ENCODE data around the gene FOXQ1. TPM values are rescaled to one million over a fixed set of nuclear protein-coding genes. Genes with fewer than 3 reads are reported as not detected.
A peak's percentile ranks its signal among the peaks of the same experiment; 100 is the strongest.

Gene FOXQ1
- total and polyA plus RNA-seq, 2 of the 13 experiments (the other 11 are each of a cell fraction or from before 2014, with no cell fraction given) = 35.2 to 39.8 TPM

DNA sequence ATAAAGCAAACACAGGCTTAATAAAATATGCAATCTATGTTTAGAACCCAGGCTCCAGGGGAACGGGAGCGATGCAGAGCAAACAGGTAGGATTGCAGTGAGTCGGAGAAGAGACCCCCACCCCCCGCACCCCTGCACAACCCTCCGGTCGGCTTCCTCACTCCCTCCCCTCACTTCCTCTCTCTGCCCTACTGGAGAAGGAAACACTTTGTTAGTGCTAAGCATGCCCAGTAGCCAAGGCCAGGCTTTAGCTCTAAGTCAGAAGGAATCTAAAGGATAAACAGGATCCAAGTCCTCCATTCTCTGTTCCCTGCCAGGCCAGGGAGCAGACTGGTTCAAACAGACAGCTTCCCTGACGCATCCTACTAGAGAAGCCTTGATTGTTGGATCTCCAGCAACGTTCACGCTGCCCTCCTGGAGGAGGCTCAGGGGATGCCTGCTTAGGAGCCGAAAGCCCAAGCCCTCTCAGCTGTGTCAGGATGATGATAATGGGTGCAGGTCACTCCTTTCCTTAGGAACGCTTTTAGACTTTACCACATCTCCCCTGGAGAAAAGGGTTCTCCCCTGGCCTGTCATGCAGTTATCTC lies 14.7 kb downstream of the FOXQ1 start (continued):
- TF ChIP-seq, protein P1, sequence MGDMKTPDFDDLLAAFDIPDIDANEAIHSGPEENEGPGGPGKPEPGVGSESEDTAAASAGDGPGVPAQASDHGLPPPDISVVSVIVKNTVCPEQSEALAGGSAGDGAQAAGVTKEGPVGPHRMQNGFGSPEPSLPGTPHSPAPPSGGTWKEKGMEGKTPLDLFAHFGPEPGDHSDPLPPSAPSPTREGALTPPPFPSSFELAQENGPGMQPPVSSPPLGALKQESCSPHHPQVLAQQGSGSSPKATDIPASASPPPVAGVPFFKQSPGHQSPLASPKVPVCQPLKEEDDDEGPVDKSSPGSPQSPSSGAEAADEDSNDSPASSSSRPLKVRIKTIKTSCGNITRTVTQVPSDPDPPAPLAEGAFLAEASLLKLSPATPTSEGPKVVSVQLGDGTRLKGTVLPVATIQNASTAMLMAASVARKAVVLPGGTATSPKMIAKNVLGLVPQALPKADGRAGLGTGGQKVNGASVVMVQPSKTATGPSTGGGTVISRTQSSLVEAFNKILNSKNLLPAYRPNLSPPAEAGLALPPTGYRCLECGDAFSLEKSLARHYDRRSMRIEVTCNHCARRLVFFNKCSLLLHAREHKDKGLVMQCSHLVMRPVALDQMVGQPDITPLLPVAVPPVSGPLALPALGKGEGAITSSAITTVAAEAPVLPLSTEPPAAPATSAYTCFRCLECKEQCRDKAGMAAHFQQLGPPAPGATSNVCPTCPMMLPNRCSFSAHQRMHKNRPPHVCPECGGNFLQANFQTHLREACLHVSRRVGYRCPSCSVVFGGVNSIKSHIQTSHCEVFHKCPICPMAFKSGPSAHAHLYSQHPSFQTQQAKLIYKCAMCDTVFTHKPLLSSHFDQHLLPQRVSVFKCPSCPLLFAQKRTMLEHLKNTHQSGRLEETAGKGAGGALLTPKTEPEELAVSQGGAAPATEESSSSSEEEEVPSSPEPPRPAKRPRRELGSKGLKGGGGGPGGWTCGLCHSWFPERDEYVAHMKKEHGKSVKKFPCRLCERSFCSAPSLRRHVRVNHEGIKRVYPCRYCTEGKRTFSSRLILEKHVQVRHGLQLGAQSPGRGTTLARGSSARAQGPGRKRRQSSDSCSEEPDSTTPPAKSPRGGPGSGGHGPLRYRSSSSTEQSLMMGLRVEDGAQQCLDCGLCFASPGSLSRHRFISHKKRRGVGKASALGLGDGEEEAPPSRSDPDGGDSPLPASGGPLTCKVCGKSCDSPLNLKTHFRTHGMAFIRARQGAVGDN (CRISPR knock-in tag; IDR thresholded peaks at IDR 0.05) = 0 out of 2 replicates have a peak, but pooled peaks have one; percentile 2
- TF ChIP-seq ZKSCAN1 (IDR thresholded peaks at IDR 0.05; ENCODE audit: low read length) (no peak), SUZ12 (IDR thresholded peaks at IDR 0.05; ENCODE audit: low read depth, low read length) (no peak), MEIS1 (CRISPR knock-in tag; IDR thresholded peaks at IDR 0.05; ENCODE audit: borderline replicate concordance) (no peak), ZMYM3 (CRISPR knock-in tag; IDR thresholded peaks at IDR 0.05) (no peak), PAX8 (CRISPR knock-in tag; IDR thresholded peaks at IDR 0.05; ENCODE audit: borderline replicate concordance) (peak; percentile 62; the same call in 1 of the 2 replicates), ISL2 (CRISPR knock-in tag; IDR thresholded peaks at IDR 0.05) (no peak), ZSCAN12 (CRISPR knock-in tag; IDR thresholded peaks at IDR 0.05) (no peak), SAP130 (CRISPR knock-in tag; IDR thresholded peaks at IDR 0.05; ENCODE audit: low read depth) (peak; percentile 37), NKX3-1 (CRISPR knock-in tag; IDR thresholded peaks at IDR 0.05) (no peak)
- TF ChIP-seq, protein P2, sequence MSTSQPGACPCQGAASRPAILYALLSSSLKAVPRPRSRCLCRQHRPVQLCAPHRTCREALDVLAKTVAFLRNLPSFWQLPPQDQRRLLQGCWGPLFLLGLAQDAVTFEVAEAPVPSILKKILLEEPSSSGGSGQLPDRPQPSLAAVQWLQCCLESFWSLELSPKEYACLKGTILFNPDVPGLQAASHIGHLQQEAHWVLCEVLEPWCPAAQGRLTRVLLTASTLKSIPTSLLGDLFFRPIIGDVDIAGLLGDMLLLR (CRISPR knock-in tag; IDR thresholded peaks at IDR 0.05) = no peak
- TF ChIP-seq, protein P3, sequence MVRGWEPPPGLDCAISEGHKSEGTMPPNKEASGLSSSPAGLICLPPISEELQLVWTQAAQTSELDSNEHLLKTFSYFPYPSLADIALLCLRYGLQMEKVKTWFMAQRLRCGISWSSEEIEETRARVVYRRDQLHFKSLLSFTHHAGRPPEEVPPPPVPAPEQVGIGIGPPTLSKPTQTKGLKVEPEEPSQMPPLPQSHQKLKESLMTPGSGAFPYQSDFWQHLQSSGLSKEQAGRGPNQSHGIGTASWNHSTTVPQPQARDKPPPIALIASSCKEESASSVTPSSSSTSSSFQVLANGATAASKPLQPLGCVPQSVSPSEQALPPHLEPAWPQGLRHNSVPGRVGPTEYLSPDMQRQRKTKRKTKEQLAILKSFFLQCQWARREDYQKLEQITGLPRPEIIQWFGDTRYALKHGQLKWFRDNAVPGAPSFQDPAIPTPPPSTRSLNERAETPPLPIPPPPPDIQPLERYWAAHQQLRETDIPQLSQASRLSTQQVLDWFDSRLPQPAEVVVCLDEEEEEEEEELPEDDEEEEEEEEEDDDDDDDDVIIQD (CRISPR knock-in tag; IDR thresholded peaks at IDR 0.05; ENCODE audit: low read depth) = no peak
- TF ChIP-seq, protein P4, sequence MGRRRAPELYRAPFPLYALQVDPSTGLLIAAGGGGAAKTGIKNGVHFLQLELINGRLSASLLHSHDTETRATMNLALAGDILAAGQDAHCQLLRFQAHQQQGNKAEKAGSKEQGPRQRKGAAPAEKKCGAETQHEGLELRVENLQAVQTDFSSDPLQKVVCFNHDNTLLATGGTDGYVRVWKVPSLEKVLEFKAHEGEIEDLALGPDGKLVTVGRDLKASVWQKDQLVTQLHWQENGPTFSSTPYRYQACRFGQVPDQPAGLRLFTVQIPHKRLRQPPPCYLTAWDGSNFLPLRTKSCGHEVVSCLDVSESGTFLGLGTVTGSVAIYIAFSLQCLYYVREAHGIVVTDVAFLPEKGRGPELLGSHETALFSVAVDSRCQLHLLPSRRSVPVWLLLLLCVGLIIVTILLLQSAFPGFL (CRISPR knock-in tag; IDR thresholded peaks at IDR 0.05) = no peak
- TF ChIP-seq, protein P5, sequence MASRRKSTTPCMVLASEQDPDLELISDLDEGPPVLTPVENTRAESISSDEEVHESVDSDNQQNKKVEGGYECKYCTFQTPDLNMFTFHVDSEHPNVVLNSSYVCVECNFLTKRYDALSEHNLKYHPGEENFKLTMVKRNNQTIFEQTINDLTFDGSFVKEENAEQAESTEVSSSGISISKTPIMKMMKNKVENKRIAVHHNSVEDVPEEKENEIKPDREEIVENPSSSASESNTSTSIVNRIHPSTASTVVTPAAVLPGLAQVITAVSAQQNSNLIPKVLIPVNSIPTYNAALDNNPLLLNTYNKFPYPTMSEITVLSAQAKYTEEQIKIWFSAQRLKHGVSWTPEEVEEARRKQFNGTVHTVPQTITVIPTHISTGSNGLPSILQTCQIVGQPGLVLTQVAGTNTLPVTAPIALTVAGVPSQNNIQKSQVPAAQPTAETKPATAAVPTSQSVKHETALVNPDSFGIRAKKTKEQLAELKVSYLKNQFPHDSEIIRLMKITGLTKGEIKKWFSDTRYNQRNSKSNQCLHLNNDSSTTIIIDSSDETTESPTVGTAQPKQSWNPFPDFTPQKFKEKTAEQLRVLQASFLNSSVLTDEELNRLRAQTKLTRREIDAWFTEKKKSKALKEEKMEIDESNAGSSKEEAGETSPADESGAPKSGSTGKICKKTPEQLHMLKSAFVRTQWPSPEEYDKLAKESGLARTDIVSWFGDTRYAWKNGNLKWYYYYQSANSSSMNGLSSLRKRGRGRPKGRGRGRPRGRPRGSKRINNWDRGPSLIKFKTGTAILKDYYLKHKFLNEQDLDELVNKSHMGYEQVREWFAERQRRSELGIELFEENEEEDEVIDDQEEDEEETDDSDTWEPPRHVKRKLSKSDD (CRISPR knock-in tag; IDR thresholded peaks at IDR 0.05; ENCODE audit: low read depth) = no peak
